ENCODE results near the gene ANKS1B.

ANKS1B gene

DNA sequence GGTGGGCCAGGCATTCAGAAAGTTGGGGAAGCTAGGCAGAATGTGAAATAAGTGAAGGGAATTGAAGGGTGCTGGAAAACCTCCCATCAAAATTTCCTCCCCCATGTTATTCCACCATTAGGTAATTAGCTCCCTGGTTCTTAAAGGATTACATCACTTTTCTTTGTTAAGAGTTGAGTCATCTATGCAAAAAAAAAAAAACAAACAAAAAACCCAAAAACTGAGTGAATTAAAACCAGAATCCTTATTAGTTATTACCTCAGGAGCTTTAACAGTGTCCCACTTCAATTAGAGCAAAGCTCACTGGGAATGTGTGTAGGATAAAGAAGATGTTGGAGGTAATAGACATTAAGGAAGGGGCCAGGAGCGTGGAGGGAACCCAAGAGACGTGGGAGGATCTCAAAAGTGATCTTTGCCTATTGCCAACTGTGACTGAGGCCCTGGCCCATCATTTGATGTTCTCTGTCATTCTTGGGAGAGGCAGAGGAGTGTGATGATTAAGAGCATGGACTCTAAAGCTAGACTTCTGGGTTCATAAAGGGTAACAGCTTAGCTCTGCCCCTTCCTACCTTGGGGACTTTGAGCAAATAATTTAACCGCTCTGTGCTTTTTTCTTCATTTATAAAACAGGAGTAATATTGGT, 975.0 kb downstream of the ANKS1B start:
- no peaks in the 10 kb centered on the region for H3K4me1 Mint-ChIP-seq
- CTCF ChIA-PET = interaction anchor here (2.1 kb wide), 1 partner anchor 11 kb away, joined by 11 read pairs; no protein-coding TSS in a partner anchor
- H3K4me3 Mint-ChIP-seq = no peak overlapping the region
- H3K36me3 Mint-ChIP-seq = no peaks in the 10 kb centered on the region
- no peaks in the 10 kb centered on the region for H3K9me3 Mint-ChIP-seq
- no peak for DNase-seq
- H3K27ac Mint-ChIP-seq = no peak overlapping the region
- no peaks in the 10 kb centered on the region for H3K27me3 Mint-ChIP-seq

DNA sequence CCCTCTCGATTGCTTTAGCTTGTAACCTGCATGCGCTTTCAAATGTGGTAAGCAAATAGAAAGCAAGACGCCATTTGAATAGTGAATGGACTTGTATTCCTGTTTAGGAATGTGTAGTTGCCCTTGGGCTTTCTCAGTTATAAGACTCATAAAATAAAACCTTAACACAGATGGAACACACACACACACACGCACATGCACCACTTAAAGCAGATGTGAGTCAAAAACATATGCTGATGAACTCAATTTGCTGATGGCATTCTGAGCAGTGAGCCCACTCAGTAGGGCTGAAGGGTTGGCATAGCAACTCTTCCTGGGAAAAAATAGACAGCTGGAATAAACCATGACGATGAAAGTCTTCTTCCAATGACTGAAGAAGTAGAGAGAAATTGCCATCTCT, 979.1 kb downstream of the ANKS1B start:
- DNase-seq = no peak
- no peaks in the 10 kb centered on the region for H3K27me3 Mint-ChIP-seq
- no peak overlapping the region for H3K4me3 Mint-ChIP-seq
- no peaks in the 10 kb centered on the region for H3K9me3 Mint-ChIP-seq
- no peak overlapping the region for H3K27ac Mint-ChIP-seq
- CTCF ChIA-PET = no interaction called here
- no peaks in the 10 kb centered on the region for H3K36me3 Mint-ChIP-seq
- H3K4me1 Mint-ChIP-seq = no peaks in the 10 kb centered on the region

GRCh38 chr12:99004799-99005466, 979.8 kb downstream of the ANKS1B start:
- no peak for DNase-seq
- H3K27ac Mint-ChIP-seq = no peak overlapping the region
- H3K9me3 Mint-ChIP-seq = no peaks in the 10 kb centered on the region
- H3K4me1 Mint-ChIP-seq = no peaks in the 10 kb centered on the region
- H3K4me3 Mint-ChIP-seq = no peak overlapping the region
- CTCF ChIA-PET = no interaction called here
- no peaks in the 10 kb centered on the region for H3K36me3 Mint-ChIP-seq
- no peaks in the 10 kb centered on the region for H3K27me3 Mint-ChIP-seq

- no peak overlapping the region for H3K27ac Mint-ChIP-seq
- no peaks in the 10 kb centered on the region for H3K9me3 Mint-ChIP-seq
- H3K27me3 Mint-ChIP-seq = no peaks in the 10 kb centered on the region
- no peaks in the 10 kb centered on the region for H3K4me1 Mint-ChIP-seq
- H3K4me3 Mint-ChIP-seq = no peak overlapping the region
- no peaks in the 10 kb centered on the region for H3K36me3 Mint-ChIP-seq
- DNase-seq = no peak
- CTCF ChIA-PET = no interaction called here
Measured at GRCh38 chr12:99002731-99003130, 982.0 kb downstream of the ANKS1B start.

GRCh38 chr12:99002156-99002555, 982.6 kb downstream of the ANKS1B start:
- CTCF ChIA-PET = no interaction called here
- H3K9me3 Mint-ChIP-seq = no peaks in the 10 kb centered on the region
- no peaks in the 10 kb centered on the region for H3K36me3 Mint-ChIP-seq
- no peaks in the 10 kb centered on the region for H3K4me1 Mint-ChIP-seq
- DNase-seq = no peak
- no peak overlapping the region for H3K27ac Mint-ChIP-seq
- H3K27me3 Mint-ChIP-seq = no peaks in the 10 kb centered on the region
- no peak overlapping the region for H3K4me3 Mint-ChIP-seq

- CTCF ChIA-PET = interaction anchor here (0.7 to 3.9 kb wide), 8 partner anchors 10 to 575 kb away, joined by 3 to 25 read pairs (median 5); no protein-coding TSS in a partner anchor
- Mint-ChIP-seq H3K36me3 (no peaks in the 10 kb centered on the region), H3K4me3 (no peak overlapping the region), H3K27me3 (no peaks in the 10 kb centered on the region), H3K9me3 (no peaks in the 10 kb centered on the region), H3K27ac (no peak overlapping the region), H3K4me1 (no peaks in the 10 kb centered on the region)
- DNase-seq = no peak
Measured at GRCh38 chr12:98999559-98999958, 985.2 kb downstream of the ANKS1B start.

DNA sequence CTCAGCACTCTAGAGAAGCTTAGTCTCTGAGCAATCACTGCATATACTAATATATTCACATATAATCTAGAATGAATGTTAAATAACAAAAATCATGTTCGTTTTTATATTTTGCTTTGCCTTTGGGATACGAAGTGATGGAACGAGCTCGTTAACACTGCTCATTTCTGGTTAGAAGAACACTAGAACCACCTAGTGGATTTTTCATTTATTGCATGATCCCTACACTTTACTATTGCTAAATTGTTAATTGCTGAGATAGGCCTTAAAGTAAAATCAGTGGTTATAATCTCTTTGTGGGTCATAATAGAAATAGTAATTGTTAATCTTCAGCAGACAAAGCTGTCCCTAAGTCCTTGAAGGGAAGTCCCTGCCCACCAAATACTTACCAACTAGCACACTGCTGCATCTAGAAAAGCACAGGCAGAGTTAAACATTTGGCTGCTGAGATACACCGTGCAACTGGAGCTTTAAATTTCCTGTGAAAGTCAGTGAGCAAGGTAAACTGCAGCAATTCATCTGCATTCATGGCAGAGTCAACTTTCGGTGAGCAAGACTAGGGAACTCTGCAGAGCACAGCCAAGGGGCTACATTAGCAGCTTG, 985.9 kb downstream of the ANKS1B start:
- Mint-ChIP-seq H3K36me3 (no peaks in the 10 kb centered on the region), H3K9me3 (no peaks in the 10 kb centered on the region), H3K4me3 (no peak overlapping the region), H3K27me3 (no peaks in the 10 kb centered on the region), H3K4me1 (no peaks in the 10 kb centered on the region), H3K27ac (no peak overlapping the region)
- CTCF ChIA-PET = interaction anchor here (0.7 to 3.9 kb wide), 14 partner anchors 10 to 574 kb away, joined by 3 to 25 read pairs (median 4); no protein-coding TSS in a partner anchor
- DNase-seq = no peak

DNA sequence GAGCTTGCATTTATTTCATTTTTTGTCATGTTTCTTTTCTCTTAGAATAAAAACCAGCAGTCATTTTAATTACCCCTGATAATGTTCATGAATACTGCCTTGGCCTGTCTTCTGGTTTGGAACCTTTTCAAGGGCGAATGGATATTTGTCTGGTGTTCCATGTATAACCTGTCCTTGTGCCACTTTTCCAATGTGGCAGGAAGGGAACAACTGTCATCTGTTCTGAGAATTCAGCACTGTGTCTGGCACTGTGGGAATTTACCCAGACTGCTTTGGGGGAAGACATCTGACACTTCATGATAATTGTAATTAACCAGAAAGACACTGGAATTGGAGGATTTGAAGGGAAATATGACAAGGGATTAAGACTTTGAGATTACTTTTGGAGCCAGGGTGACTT, 986.8 kb downstream of the ANKS1B start:
- Mint-ChIP-seq H3K27ac (no peak overlapping the region), H3K9me3 (no peaks in the 10 kb centered on the region), H3K27me3 (no peaks in the 10 kb centered on the region), H3K4me3 (no peak overlapping the region), H3K36me3 (no peaks in the 10 kb centered on the region), H3K4me1 (no peaks in the 10 kb centered on the region)
- CTCF ChIA-PET = interaction anchor here (1.0 to 3.9 kb wide), 8 partner anchors 11 to 431 kb away, joined by 3 to 25 read pairs (median 6); no protein-coding TSS in a partner anchor
- DNase-seq = no peak

GRCh38 chr12:98990648-98991047, 994.1 kb downstream of the ANKS1B start:
- peaks cover 6% of the 10 kb centered on the region for H3K27me3 Mint-ChIP-seq
- no peaks in the 10 kb centered on the region for H3K9me3 Mint-ChIP-seq
- no peak for DNase-seq
- CTCF ChIA-PET = no interaction called here
- H3K27ac Mint-ChIP-seq = no peak overlapping the region
- no peak overlapping the region for H3K4me3 Mint-ChIP-seq
- H3K4me1 Mint-ChIP-seq = no peaks in the 10 kb centered on the region
- H3K36me3 Mint-ChIP-seq = no peaks in the 10 kb centered on the region

DNA sequence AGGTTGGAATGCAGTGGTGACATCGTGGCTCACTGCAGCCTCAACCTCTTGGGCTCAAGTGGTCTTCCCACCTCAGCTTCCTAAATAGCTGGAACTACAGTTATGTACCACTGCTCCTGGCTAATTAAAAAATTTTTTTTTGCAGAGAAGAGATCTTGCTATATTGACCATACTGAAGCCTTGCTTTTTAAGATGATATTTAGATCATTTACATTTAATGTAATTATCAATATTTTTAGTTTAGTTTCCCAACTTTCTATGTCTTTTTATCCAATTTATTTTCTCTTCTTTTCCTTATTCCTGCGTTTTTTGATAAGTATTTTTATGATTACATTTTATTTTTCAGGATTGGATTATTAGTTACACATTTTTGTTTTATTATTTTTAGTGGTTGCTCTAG, 999.6 kb downstream of the ANKS1B start:
- DNase-seq = no peak
- H3K36me3 Mint-ChIP-seq = no peaks in the 10 kb centered on the region
- H3K27me3 Mint-ChIP-seq = peaks cover 6% of the 10 kb centered on the region
- H3K4me3 Mint-ChIP-seq = no peak overlapping the region
- H3K4me1 Mint-ChIP-seq = no peaks in the 10 kb centered on the region
- no peaks in the 10 kb centered on the region for H3K9me3 Mint-ChIP-seq
- no peak overlapping the region for H3K27ac Mint-ChIP-seq
- CTCF ChIA-PET = no interaction called here

- Mint-ChIP-seq H3K4me3 (no peak overlapping the region), H3K9me3 (no peaks in the 10 kb centered on the region), H3K27ac (no peak overlapping the region), H3K4me1 (no peaks in the 10 kb centered on the region), H3K27me3 (no peaks in the 10 kb centered on the region), H3K36me3 (no peaks in the 10 kb centered on the region)
- DNase-seq = no peak
- CTCF ChIA-PET = no interaction called here
Measured at GRCh38 chr12:98983647-98984046, 1001.1 kb downstream of the ANKS1B start.

- no peak overlapping the region for H3K27ac Mint-ChIP-seq
- H3K27me3 Mint-ChIP-seq = no peaks in the 10 kb centered on the region
Measured at GRCh38 chr12:98980508-98980907, 1004.2 kb downstream of the ANKS1B start.

DNA sequence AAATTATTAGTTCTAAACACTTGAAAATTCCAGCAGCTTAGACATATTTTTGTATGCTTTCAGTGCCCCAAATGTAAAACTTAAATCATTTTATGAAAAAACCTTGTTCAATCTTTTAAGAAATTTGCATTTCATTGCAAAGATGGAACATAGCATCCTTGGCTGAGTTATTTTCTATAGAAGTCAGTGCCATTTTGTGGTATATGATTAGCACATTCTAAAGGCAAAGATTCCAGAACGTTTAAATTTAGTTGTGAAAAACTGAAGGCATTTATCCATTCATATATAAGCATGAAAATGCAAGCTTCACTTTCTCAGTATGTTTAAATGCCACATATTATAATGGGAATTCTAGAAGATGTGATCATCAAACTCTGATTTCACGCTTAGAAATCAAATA, 1007.5 kb downstream of the ANKS1B start:
- Mint-ChIP-seq H3K36me3 (no peaks in the 10 kb centered on the region), H3K27ac (no peak overlapping the region), H3K9me3 (no peaks in the 10 kb centered on the region), H3K4me1 (no peaks in the 10 kb centered on the region), H3K4me3 (no peak overlapping the region), H3K27me3 (no peaks in the 10 kb centered on the region)
- CTCF ChIA-PET = no interaction called here
- DNase-seq = no peak

More at GRCh38 chr12:98980508-98980907, 1004.2 kb downstream of the ANKS1B start:
- no peaks in the 10 kb centered on the region for H3K4me1 Mint-ChIP-seq
- CTCF ChIA-PET = no interaction called here
- no peak overlapping the region for H3K4me3 Mint-ChIP-seq
- no peaks in the 10 kb centered on the region for H3K9me3 Mint-ChIP-seq
- no peak for DNase-seq
- H3K36me3 Mint-ChIP-seq = no peaks in the 10 kb centered on the region

GRCh38 chr12:98974767-98975381, 1009.9 kb downstream of the ANKS1B start:
- no peak overlapping the region for H3K4me3 Mint-ChIP-seq
- H3K27ac Mint-ChIP-seq = no peak overlapping the region
- no peaks in the 10 kb centered on the region for H3K27me3 Mint-ChIP-seq
- no peak for DNase-seq
- H3K4me1 Mint-ChIP-seq = no peaks in the 10 kb centered on the region
- CTCF ChIA-PET = no interaction called here
- no peaks in the 10 kb centered on the region for H3K9me3 Mint-ChIP-seq
- no peaks in the 10 kb centered on the region for H3K36me3 Mint-ChIP-seq

Measured in activated naive CD4-positive, alpha-beta T cell treated with anti-CD3 and anti-CD28 coated beads, Interleukin-2, amount 10 ng/mL, durations not matched to agents 7 days and 5 days (primary cell).